Right lobe of liver (tissue), 4 donors: ENCODE results near the gene SCAPER.

ENCODE experiments used
- CTCF ChIP-seq, 4 donors: fragments of 200-600 bp in 3 of 4; fragments of 450-650 bp in 1 of 4; IDR thresholded peaks; one replicate each; pipeline versions ENCODE4 v1.5.1 to v1.8.0; 2016 to 2022; ENCODE audit warnings: antibody characterized with exemption in 4 of 4, mild to moderate bottlenecking in 2 of 4
- POLR2A ChIP-seq: fragments of 450-650 bp; IDR thresholded peaks from one replicate; pipeline ENCODE4 v1.6.1; 2017; ENCODE audit warnings: antibody characterized with exemption, mild to moderate bottlenecking
- donor health status: DM: no; HTN: no; CAD: no.
- donor health status: DM: no; HTN: no; CAD: no.
- donor health status: DM: no; HTN: yes; CAD: no.

GRCh38 chr15:76776969-76777368, 128.2 kb downstream of the SCAPER start:
- TF ChIP-seq CTCF (IDR thresholded peaks at IDR 0.05) = no peak
- no peak for TF ChIP-seq POLR2A
